RWPE1 (cell line): Measurements from ENCODE around the gene SLC52A3.
"Not testable (repeated sequence)": the region's sequence is repeated elsewhere in the genome, so short reads cannot be mapped to it uniquely, and the experiment has no call there.

Experiments used
- CTCF ChIA-PET: fragments of 350-600 bp; sonication (Branson Sonifier 250); formaldehyde crosslinking; extraction: SDS; loops from one replicate; lab custom pipeline; 2021; lab: Yijun Ruan, JAX
- POLR2A ChIA-PET: fragments of 400-600 bp; formaldehyde crosslinking; extraction: SDS; loops from one replicate; lab custom pipeline; 2020; ENCODE audit warnings: antibody characterized with exemption; ENCODE audit not compliant: low non-redundant PET; lab: Yijun Ruan, JAX
- DNase-seq: peaks from one replicate; pipeline ENCODE4 v3.0.0; 2012; ENCODE audit warnings: low spot score
- H3K27ac ChIP-seq: fragments of 450-650 bp; 2 replicates; pipeline ENCODE4 v1.5.1; 2017
- TF ChIP-seq, protein P1 (sequence below): fragments of 450-650 bp; conservative IDR thresholded peaks from 2 replicates; pipeline ENCODE4 v1.5.1; 2017; ENCODE audit warnings: low read depth, mild to moderate bottlenecking

The SLC52A3 gene

DNA sequence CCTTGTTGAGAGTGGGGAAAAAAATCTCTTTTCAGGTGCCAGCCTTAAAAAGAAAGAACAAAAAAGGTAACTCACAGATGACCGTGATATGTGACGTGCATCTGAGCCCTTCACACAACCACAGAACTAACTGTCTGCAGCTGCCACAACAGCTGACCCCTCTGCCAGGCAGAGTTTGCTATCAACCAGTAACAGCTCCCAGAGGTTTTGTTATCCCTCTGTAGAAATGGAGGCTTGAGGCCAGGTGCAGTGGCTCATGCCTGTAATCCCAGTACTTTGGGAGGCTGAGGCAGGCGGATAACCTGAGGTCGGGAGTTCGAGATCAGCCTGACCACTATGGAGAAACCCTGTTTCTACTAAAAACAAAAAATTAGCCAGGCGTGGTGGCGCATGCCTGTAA lies 42.8 kb downstream of the SLC52A3 start:
- TF ChIP-seq, protein P1, sequence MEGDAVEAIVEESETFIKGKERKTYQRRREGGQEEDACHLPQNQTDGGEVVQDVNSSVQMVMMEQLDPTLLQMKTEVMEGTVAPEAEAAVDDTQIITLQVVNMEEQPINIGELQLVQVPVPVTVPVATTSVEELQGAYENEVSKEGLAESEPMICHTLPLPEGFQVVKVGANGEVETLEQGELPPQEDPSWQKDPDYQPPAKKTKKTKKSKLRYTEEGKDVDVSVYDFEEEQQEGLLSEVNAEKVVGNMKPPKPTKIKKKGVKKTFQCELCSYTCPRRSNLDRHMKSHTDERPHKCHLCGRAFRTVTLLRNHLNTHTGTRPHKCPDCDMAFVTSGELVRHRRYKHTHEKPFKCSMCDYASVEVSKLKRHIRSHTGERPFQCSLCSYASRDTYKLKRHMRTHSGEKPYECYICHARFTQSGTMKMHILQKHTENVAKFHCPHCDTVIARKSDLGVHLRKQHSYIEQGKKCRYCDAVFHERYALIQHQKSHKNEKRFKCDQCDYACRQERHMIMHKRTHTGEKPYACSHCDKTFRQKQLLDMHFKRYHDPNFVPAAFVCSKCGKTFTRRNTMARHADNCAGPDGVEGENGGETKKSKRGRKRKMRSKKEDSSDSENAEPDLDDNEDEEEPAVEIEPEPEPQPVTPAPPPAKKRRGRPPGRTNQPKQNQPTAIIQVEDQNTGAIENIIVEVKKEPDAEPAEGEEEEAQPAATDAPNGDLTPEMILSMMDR: no peak
- ChIA-PET CTCF (interaction anchor here (1.9 kb wide), 1 partner anchor 74 kb away, joined by 5 read pairs; no protein-coding TSS in a partner anchor), POLR2A (no interaction called here)
- DNase-seq: no peak
- H3K27ac ChIP-seq: no peak overlapping the region

DNA sequence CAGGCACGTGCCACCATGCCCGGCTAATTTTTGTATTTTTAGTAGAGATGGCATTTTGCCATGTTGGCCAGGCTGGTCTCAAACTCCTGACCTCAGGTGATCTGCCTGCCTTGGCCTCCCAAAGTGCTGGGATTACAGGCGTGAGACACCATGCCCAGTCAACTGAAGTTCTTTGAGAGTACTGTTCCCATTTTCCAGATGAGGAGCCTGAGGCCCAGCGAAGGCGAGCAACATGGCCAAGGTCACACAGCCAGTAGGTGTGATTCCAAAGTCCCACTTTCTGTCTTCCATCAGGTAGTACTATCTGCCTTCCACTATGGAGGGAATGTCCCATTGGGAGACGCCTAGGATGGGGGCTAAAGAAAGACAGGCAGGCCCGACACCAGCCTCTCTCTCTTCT lies 43.5 kb downstream of the SLC52A3 start:
- CTCF ChIA-PET: interaction anchor here (0.6 to 1.9 kb wide), 2 partner anchors 73 to 94 kb away, joined by 3 to 5 read pairs; no protein-coding TSS in a partner anchor
- DNase-seq, POLR2A ChIA-PET, H3K27ac ChIP-seq: not testable (repeated sequence)

DNA sequence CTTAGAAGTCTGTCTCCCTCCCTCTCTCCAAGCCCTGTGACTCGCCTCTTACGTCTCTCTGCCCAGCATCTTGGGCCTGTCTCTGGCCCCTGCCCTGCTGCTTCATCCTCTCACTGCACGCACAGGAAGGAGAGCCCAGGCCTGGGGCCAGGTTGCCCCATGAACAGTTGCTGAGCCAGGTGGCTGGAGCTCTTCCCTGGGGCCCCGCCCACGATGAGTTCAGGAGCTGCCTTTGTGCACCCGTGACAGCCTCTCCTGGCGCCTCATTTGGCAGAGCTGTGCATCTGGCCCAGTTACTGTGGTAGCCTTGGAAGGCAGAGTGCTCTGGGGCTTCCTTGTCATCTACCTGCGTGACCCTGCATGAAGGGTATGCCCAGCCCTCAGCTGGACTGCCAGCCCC lies 44.5 kb downstream of the SLC52A3 start:
- POLR2A ChIA-PET: no interaction called here
- peak; percentile 29 for DNase-seq
- CTCF ChIA-PET: interaction anchor here (1.9 kb wide), 1 partner anchor 72 kb away, joined by 5 read pairs; no protein-coding TSS in a partner anchor
- TF ChIP-seq, protein P1: no peak
- H3K27ac ChIP-seq: no peak overlapping the region

DNA sequence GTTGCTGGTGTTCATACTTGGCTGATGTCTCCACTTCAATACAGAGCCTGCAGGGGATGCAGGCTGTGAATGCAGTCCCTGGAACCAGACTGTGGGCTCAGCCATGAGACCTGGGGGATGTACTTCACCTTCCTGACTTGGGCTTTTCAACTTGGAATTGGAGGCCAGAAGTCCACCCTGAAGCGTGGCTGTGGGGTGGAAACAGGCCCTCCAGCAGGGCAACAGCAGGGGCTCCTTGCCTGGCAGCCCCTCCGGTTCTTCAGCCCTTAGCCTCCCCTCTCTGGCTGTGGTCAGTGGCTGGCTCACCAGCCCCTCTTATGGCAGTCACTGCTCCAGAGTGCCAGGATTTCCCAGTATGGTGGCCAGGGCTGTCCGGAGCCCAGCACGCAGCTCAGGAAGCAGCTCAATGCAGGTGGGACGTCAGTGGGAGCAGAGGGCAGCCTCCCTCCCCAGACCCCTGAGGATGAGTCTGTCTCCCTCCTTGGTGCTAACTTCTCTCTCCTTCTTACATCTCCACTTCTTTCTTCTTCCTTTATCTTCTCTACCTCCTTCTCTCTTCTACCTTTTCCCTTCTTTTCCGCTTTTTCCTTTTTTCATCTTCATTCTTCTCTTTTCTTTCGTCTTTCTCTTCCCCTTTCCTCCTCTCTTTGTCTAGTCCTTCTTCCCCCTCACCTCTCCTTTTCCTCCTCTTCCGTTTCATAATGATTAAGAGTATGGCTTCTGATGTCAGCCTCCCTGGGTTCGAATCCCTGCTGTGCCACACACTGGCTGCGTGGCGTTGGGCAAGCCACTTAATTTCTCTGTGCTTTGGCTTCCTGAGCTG lies 45.3 kb downstream of the SLC52A3 start:
- POLR2A ChIA-PET: no interaction called here
- no peak for DNase-seq
- TF ChIP-seq, protein P1: no peak
- H3K27ac ChIP-seq: no peak overlapping the region
- CTCF ChIA-PET: interaction anchor here (1.3 kb wide), 1 partner anchor 78 kb away, joined by 4 read pairs; no protein-coding TSS in a partner anchor

DNA sequence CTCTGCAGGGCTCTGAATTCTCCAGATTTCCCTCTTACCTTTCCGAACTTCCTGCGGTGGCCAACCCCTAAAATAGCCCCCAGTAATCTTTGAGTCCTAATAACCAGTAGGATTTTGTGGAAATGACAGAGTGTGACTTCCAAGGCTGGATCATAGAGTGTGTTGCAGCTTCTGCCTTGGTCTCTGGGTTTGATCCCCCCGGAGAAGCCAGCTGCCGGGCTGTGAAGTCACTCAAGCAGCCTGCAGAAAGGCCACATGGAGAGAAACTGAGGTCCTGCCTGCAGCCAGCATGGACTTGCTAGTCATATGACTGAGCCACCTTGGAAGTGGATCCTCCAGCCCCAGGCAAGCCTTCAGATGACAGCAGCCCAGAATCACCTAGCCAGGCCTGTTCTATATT lies 46.4 kb downstream of the SLC52A3 start:
- TF ChIP-seq, protein P1: no peak
- H3K27ac ChIP-seq: no peak overlapping the region
- DNase-seq: no peak
- ChIA-PET POLR2A (no interaction called here), CTCF (interaction anchor here (0.6 to 1.3 kb wide), 2 partner anchors 39 to 77 kb away, joined by 3 to 4 read pairs; no protein-coding TSS in a partner anchor)

DNA sequence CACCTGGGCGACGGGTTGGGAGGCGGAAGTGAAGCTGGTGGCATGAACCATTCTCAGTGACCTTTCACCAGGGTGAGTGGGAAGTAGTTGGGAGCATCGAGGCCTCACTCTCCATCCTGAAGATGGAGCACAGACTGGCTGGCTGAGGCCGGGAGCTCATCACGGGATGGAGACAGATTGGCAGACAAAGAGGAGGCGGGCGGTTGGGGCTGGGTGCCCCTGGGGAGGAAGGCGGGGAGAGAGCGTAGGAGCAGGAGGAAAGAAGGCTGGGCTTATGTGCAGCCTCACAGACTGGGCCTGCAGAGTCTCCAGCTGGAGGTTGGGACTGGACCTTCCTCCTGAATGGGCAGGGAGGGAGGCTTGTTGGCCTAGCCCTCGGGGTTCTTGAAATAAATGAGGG lies 48.5 kb downstream of the SLC52A3 start:
- POLR2A ChIA-PET: no interaction called here
- CTCF ChIA-PET: interaction anchor here (0.7 to 1.4 kb wide), 2 partner anchors 9 to 74 kb away, joined by 3 to 4 read pairs; no protein-coding TSS in a partner anchor
- H3K27ac ChIP-seq: no peak overlapping the region
- no peak for DNase-seq
- TF ChIP-seq, protein P1: no peak

DNA sequence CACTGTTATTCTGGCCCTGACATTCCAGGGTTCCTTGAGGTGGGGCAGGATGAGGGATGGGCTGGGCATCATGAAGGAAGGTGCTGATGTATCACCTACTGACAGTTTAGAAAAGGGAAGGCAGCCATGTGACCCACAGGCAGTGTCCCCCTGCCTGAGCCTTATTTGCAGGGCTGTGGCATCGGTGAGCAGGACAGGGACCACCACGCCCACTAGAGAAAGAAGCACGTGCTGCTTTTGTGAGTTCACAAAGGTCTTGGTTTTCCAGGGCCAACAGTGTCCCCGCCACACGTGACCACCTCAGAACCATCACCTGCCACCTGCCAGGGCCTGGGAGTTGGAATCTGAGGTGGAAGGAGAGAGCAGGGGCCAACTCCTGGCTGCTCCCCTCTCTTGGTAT lies 49.2 kb downstream of the SLC52A3 start:
- ChIA-PET POLR2A (no interaction called here), CTCF (interaction anchor here (0.7 to 1.4 kb wide), 2 partner anchors 10 to 74 kb away, joined by 3 to 4 read pairs; no protein-coding TSS in a partner anchor)
- no peak overlapping the region for H3K27ac ChIP-seq
- TF ChIP-seq, protein P1: no peak
- no peak for DNase-seq
